Endothelial cell of hepatic sinusoid (primary cell): Measurements from ENCODE around the gene EFNB1.

Experiments used
- in situ Hi-C: cut with HindIII; loops from 2 replicates; pipeline ENCODE4 v1.10.0; 2017; ENCODE audit warnings: low sequenced_read_pairs

EFNB1 gene

GRCh38 chrX:68827256-68827655, 1.6 kb upstream of the EFNB1 start:
- in situ Hi-C loops, result no loop called here

DNA sequence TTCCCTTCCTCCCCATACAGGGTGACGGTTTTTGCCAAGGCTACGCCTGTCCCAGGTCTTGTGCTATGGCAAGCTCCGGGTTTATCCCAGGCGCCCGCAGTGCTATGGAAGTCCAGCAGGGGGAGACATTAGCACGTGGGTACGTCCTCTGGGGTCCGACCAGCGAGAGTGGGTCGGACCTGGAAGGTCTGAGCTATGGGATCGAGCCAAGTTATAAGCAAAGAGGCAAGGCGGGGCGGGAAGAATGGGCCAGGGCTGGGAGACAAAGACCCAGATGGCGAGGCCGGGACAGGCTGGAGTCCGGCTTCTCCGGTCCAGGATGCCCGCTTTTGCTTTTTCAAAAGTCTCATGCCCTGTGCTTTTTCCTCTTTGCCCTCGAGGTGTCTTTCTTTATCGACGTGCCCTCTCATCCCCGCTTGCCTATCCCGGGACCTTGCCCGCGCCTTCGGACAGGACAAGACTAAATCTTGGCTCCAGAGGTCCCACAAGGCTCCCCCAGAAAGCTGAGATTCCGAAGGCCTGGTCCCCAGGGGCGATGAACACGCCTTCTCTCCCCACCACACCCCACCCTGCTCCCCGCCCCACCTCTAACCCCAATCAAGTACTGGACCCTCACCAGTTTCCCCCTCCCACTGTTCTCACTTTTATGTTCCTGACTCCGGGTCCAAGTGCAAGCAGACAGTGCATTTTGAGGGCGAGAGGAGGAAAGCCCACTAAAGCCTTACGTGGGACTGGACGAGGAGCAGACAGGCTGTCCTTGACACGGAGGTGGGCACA, 785 bp upstream of the EFNB1 start:
- in situ Hi-C loops, result no loop called here

DNA sequence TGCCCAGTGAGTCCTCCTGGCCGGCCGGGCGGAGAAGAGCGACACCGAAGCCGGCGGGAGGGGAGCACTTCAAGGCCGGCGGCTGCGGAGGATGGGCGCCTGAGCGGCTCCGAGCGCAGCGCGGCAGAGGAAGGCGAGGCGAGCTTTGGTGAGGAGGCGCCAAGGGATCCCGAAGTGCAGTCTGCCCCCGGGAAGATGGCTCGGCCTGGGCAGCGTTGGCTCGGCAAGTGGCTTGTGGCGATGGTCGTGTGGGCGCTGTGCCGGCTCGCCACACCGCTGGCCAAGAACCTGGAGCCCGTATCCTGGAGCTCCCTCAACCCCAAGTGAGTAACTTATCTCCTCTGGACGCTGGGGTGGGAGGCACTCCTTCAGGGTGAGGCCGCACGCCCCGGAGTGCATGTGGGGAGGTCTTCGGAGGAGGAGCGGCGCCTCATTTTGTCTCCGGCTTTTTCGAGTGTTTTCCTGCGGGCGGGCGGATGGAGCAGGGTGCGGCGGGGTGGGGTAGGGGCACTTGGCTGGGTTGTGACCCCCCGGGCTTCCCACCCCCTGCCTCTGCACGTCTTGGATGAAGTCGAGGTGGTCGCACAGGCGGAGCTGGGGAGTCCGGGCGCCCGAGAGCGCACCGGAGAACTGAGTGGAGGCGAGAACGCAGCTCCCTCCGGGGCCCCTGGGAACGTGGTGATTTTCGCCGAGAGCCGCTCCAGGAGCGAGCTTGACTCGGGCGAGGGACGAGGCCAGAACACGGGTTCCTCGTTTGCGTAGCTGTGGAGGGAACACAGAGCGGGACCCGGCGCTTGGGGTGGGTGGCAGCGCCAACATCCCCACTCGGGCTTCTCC, 979 bp downstream of the EFNB1 start:
- in situ Hi-C loops, result no loop called here

GRCh38 chrX:68830419-68831404, 1.9 kb downstream of the EFNB1 start:
- in situ Hi-C loops, result no loop called here

- in situ Hi-C loops, result no loop called here
Measured at GRCh38 chrX:68831405-68832100, 2.7 kb downstream of the EFNB1 start.

- in situ Hi-C loops, result no loop called here
Measured at GRCh38 chrX:68832101-68832416, 3.2 kb downstream of the EFNB1 start.

- in situ Hi-C loops, result no loop called here
Measured at GRCh38 chrX:68832516-68833447, 4.0 kb downstream of the EFNB1 start.

DNA sequence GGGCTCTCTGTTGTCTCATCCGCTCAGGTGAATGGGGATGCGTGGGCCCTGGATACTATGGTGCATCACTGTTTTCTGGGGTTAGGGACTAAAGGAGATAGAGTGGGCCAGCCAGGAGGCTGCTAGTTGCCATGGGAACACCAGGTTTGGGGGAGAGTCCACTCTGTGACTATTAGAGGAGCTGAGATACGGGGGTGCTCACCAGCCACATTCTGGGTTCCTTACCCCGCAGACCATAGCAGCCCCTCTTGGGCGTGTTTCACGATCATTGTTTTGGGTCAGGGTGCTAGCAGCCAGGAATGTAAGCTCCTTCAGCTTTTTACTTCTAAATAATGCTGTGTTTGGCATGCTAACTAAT, 4.6 kb downstream of the EFNB1 start:
- in situ Hi-C loops, result no loop called here

DNA sequence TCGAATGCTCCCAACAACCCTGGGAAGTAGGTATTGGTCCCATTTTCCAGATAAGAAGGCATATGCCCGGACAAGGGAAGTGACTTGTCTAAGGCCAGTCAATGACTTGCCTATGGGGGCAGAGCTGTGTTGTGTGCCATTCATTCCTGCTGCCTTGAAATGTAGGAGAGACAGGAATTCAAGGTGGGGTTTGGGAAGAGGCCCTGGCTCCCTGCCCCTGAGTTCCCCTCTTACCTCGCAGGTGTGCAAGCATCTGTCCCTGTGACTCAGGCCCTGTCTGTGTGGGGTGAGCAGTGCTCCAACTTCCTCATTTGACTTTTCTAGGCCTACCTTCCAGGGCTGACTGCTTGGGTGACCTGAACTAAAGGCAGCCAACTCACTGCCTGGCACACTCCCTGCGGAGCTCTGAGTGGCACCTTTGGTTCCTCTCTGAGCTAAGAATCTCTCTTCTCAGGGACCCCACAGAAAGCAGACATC, 5.1 kb downstream of the EFNB1 start:
- in situ Hi-C loops, result no loop called here

DNA sequence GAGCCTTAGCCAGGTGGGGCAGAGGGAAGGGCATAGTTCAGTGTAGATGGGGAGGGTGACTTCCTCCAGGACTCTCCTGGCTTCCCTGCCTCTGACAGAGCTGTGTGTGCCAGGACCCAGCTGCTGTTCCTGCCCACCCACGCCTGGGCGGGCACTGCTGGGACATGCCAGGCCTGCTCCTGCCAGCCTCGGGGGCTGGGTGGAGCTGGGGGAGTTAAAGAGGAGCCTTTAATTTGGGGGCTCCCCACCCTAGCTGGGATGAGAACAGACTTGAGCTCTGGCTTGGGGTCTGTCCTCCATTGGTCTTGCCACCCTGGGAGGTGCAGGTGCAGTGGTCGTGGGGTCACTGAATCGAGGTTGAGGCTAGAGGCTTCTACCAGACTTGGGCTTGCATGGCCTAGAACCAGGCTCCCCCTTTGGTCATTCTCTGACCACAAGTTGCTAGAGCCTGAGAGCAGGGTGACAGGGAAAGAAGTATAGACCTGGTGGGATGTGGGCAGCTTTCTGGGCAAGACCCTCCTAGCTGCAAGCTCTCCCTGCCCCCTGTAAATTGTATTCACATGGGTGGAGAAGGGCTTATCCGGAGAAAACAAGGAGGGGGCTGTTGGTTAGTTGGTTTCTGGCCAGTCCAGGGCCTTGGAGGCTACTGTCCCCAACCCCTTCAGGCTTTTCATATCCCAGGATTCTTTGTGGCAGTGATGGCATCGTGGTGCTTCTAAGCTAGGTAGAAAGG, 5.7 kb downstream of the EFNB1 start:
- in situ Hi-C loops, result no loop called here

DNA sequence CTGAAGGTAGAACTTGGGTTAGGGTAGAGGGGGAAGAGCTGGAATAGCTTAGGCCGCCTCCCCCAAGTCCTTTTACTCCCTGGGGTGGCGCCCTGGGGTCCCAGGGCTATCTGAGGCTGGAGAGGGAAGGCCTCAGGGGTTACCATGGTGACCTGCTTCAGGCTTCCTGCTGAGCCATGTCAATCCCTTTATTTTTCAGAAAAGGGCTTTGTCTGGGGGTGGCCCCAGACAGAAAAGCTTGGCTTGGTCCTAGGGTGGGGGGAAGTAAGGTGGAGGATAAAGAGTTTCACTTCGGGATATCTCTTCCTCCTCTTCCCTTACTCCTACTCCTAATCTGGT, 6.3 kb downstream of the EFNB1 start:
- in situ Hi-C loops, result no loop called here

DNA sequence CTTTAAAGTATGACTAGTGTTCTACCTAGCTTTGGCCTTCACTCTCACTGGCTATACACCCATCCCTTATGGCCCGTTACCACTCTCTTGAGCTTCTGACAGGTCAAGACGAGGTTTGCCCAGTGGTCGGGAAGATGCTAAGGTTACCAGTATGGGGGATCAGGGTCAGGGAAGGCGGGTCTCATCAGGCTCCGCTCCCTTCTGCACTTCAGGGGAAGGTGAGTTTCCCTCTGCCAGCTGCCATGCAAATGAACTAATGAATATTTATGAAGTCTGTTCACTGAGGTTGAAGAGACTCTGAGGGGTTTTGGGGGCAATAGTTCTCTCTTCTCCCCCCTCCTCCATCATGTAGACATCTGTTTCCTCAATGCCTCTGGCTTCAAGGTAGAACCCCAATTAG, 6.6 kb downstream of the EFNB1 start:
- in situ Hi-C loops, result no loop called here

DNA sequence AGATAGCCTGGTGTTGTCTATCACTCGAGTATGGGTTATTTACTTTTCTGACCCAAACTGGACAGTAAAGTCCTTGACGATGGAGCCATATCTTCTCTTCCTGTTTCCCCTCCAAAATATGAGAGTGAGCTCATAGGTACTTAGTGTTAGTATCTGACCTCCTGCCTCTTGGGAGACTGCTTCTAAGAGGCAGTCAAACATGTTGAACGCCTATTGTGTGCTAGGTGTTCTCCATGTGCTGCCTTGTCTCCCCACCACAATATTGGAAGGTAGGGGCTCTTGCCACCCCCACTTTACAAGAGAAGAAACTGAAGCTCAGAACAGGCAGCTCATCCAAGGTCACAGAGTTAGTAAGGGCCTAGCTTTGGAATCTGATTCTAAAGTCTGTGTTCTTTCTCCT, 8.3 kb downstream of the EFNB1 start:
- in situ Hi-C loops, result no loop called here

DNA sequence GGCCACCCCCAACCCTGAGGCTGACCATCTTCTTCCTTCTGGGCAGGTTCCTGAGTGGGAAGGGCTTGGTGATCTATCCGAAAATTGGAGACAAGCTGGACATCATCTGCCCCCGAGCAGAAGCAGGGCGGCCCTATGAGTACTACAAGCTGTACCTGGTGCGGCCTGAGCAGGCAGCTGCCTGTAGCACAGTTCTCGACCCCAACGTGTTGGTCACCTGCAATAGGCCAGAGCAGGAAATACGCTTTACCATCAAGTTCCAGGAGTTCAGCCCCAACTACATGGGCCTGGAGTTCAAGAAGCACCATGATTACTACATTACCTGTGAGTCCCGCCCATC, 9.7 kb downstream of the EFNB1 start:
- in situ Hi-C loops, result no loop called here

- in situ Hi-C loops, result no loop called here
Measured at GRCh38 chrX:68839771-68840170, 10.9 kb downstream of the EFNB1 start.

DNA sequence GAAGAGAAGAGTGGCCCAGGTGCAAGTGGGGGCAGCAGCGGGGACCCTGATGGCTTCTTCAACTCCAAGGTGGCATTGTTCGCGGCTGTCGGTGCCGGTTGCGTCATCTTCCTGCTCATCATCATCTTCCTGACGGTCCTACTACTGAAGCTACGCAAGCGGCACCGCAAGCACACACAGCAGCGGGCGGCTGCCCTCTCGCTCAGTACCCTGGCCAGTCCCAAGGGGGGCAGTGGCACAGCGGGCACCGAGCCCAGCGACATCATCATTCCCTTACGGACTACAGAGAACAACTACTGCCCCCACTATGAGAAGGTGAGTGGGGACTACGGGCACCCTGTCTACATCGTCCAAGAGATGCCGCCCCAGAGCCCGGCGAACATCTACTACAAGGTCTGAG, 11.4 kb downstream of the EFNB1 start:
- in situ Hi-C loops, result no loop called here

DNA sequence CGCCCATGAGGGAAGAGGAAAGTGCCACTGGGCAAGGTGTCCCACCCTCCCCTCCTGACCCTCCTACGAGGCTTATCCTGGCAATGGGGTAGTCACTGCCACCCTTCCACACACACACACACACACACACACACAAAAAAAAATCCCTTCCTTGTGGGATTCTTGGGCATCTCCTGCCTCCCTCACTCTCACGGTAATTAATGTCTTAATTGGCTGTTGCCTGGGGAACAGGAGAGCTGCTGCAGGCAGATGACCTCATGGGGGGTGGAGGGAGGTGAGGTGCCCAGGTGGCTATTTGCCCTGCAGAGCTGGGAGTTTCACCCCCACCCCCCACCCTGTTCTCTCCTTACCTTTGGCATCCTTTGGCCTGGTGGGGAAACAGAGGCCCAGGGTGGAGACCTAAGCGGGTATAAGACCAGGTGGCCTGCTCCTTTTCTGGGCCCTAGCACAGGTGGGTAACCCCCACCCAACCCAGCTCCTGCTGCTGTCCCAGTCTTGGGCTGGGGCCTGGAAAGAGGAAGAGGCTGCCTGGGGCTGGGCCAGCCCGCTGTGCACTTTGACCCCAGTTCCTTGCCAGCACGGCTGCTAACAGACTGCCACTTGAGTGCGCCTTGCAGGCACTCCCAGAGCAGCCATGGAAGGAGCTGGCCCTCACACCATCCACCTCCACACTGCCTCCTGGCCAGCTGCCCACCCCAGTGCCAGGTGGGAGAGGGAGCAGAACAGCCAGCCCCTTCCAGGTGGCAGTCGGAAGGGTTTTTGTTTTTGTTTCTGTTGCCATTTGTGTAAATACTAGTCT, 12.6 kb downstream of the EFNB1 start:
- in situ Hi-C loops, result no loop called here

DNA sequence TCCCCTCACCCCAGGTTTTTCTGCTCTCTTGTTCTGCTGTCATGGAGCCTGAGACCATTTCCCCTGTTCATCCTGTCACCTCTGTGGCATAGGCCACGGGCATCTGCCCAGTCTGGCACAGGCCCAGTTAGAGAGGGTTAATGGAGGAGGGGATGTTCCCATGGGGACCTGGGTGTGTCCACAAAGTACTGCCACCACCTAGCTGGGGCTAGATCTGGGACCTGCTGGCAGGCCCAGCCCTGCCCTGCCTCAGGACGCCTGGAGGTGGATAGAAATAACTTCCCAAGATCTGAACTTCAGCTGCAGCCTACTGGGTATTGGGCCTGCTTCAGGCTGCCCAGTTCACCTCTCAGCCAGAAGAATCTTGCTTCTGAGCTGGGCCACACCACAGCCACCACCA, 13.5 kb downstream of the EFNB1 start:
- in situ Hi-C loops, result no loop called here
